NCI-H187 (cell line): ENCODE results near the gene CLNS1A.
"Not testable (repeated sequence)": the region's sequence is repeated elsewhere in the genome, so short reads cannot be mapped to it uniquely, and the experiment has no call there.

Source experiments
- DNase-seq, 2 experiments: peaks; one replicate each; lab custom pipeline; 2025; lab: John Stamatoyannopoulos, UW

The CLNS1A gene

DNA sequence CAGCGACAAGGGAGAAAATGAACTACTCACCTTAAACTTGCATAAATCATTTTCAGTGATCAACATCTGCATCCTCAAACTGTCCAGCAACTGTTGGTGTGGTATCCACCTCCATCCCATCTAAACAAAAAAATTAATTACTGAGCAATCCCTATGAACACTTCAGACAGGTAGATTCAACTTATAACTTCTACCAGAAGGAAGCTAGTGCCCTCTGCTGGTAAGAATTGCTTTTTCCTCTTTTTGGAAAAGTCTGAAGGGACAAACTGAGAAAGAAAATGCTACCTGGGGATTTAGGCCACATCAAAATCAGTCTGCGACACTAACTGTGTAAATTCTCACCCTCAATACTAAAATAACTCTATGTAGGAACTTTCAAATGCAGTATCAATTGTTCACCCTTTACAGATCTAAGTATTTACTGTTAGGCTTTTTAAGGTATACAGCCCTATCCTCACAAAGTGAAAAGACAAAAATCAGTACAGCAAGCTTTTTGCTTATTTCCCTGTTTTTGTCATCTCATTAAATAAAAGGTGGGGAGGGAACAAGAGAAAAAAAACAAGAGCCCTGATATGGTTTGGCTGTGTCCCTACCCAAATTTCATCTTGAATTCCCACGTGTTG lies 17.9 kb downstream of the CLNS1A start:
- no peak for DNase-seq

DNA sequence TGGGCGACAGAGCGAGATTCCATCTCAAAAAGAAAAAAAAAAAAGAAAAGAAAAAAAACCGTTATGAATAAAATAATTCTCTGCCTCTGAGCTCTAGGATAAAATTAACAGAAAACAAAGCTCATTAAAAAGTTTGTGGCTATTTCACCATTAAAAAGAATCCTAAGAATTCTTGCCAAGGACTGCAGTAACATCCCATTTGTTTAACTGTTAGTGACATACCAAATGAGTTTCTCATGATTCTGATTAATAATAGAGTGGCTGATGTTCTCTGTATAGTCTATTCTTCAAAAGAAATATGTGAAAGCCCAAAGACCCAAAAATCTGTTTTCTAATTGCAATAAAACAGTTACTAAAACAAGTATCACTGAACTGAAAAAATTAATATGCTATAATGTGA lies 19.7 kb downstream of the CLNS1A start:
- no peak for DNase-seq

DNA sequence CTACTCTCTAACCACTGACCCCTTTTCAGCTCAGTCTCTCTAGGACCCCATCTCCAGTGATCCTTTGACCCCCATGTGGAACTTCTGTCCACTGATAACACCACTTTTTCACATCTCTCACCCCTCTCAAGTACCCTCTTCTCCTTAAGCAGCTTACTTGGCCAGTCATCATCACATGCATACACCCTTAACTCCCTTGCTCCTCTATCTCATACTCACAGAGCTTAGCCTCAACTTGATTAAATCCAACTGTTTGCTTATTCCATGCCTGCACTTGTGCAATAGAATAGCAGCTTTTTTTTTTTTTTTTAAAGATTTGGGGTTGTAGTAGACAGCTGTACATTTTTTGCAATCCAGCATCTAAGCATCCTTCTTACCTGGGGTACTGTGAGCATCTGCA lies 25.7 kb downstream of the CLNS1A start:
- DNase-seq, result no peak

DNA sequence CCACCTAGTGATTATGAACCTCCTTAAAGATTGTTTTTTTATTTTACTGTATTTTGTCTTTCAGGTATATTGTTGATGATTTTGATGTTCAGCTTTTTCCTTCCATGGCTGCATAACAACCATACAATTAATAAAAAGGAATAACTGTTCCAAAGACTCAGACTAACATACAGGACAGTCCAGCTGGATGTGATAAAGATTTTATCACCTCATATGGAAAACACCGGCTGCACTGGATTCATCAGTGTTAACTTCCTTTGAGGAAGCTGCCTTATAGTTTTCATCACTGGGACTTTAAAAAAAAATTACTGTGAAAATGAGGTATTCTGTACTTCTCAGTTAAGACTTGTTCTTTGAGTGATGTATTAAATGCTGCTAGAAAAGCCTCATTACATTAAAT lies 28.4 kb downstream of the CLNS1A start:
- DNase-seq, result no peak

DNA sequence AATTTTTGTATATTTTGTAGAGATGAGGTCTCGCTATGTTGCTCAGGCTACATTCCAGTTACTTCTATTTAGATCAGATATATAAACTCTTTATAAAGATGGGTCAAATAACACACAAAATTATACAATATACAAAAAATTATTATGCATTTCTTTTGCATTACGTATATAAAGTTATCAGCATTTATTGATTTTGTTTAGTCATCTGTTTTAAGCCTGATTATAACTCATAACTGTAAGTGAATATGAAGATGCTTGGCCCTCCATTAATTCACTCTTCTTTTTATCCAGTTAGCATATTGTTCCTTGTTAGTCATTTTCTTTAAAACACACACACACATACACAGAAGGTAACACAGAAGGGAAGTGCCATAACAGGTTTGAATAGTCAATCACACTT lies 33.3 kb downstream of the CLNS1A start:
- DNase-seq, result no peak

DNA sequence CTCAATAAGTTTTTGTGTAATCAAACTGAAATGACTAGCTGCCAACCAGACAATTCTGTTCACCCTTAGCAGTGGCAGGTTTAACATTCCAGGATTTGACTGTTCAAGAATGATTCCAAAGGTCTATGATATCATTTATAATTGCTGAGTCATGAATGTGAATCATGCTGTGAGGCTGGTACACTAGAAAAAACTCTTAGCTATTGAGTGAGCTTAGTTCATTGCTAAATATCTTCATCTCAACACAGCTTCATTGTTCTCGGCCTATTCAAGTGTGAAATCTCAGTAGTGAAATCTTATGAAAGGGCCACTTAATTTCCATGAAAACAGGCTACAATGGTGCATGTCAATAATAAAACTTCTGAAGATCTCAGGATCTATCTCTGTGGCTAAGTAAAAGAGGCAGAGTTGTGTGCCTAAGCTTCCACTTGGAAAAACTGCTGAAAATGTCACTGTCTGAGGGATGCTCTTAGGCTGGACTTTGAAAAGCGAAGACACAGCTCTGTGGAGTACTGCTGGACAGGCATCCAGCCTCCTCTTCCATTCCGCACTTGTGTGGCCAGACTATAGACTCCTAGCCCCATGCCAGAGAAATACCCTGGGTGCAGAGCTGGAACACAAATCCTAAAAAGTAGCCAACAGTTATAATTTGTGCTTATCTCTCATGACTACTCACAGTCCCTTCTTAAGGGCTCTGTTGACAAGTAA lies 35.1 kb downstream of the CLNS1A start:
- no peak for DNase-seq

DNA sequence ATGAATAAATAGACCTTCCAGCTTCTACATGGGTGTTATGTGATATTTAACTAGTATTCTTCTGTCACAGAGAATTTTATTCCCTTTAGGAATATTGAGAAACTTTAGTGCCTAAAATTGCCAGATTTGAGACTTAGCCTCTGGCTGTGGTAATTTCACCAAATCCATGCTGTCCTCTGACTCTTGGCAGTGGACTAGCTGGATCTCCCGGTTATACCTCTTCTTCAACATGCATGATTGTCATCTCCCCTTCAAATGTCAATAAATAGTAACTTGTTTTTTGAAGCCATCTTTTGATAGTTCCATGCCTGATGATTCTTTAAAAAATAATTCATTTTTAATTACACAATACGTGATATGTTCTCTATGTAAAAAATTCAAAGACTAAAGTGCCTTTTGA lies 39.4 kb downstream of the CLNS1A start:
- no peak for DNase-seq

DNA sequence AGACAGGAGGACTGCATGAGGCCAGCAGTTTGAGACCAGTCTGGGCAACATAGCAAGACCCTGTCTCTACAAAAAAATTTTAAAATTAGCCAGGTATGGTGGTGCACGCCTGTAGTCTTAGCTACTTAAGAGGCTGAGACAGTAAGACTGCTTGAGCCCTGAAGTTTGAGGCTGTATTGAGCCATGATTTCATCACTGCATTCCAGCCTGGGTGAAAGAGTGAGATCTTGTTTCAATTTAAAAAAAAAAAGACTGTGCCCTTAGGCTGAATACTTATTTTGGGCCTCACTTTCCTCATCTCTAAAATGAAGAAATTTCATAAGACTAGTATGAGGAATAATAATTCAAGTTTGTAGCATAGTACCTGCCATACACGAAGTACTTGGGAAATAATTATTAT lies 41.0 kb downstream of the CLNS1A start:
- no peak for DNase-seq

DNA sequence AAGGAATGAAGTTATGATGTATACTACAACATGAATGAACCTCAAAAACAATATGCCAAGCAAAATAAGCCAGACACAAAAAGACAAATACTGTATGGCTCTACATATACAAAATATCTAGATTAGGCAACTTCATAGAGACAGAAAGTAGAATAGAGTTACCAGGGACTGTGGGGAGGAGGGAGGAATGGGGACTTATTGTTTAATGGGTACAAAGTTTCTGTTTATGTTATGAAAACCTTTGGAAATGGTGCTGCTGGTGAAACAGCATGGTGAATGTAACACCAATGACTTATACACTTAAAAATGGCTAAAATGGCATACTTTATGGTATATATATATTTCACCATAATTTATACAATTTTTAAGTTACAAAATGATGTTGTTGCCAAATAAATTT lies 43.7 kb downstream of the CLNS1A start:
- DNase-seq, result no peak

DNA sequence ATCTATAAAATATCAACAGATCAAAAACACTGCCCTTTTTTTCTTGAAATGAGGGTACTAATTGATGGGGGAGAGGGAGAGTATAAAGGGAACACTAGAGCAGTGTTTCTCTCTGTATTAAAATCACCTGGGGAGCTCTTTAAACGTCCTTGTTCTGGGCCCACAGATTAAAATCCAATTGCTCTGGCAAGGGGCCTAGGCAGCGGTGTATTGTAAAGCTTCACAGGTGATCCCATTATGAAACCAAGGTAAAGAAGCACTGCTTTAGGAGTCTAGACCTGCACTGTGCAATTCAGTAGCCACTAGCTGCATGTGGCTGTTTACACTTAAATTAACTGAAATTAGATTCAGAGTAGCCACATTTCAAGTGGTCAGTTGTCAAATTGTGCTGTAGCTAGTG lies 44.9 kb downstream of the CLNS1A start:
- no peak for DNase-seq

DNA sequence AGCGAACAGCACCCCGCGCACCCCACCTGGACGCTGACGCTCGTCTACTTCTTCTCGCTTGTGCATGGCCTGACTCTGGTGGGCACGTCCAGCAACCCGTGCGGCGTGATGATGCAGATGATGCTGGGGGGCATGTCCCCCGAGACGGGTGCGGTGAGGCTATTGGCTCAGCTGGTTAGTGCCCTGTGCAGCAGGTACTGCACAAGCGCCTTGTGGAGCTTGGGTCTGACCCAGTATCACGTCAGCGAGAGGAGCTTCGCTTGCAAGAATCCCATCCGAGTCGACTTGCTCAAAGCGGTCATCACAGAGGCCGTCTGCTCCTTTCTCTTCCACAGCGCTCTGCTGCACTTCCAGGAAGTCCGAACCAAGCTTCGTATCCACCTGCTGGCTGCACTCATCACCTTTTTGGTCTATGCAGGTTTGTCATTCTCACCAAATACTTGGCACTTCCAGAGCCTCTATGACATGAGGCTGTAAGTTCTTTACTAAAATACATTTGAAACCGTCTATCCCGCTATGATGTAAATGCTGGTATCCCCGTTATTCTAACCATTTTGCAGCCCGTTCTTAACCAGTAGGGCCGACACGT lies 47.3 kb downstream of the CLNS1A start:
- peak in 1 of 2 experiments; percentile 30 for DNase-seq

DNA sequence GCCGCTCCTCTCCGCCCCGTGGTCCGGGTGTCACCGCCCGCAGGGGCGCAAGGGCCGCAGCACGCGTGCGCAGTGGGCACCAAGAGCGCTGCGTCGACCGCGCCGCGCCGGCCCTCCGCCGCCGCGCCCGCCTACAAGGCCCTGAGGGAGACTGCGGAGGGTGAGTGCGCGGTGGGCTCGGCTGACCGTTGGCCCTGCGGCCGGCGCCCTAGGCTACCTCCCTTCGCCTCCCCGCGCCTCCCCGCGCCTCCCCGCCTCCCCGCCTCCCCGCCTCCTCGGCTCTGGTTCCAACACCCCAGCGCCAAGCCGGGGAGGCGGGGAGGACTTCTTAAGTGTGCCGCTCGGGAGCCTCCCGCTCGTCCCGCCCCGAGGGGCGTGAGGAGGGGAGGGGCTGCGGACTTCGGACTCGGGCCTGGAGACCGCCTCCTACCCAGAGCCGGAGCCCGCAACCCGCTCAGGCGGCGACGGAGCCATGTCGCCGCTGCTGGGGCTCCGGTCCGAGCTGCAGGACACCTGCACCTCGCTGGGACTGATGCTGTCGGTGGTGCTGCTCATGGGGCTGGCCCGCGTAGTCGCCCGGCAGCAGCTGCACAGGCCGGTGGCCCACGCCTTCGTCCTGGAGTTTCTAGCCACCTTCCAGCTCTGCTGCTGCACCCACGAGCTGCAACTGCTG lies 47.9 kb downstream of the CLNS1A start, which contains the start of gene AQP11:
Gene AQP11, plus strand, starts transcription at position 433 of the 673 bp plus-strand sequence. Its CDS starts 40 bp downstream, at position 473.
- peak; percentile 70 for DNase-seq

DNA sequence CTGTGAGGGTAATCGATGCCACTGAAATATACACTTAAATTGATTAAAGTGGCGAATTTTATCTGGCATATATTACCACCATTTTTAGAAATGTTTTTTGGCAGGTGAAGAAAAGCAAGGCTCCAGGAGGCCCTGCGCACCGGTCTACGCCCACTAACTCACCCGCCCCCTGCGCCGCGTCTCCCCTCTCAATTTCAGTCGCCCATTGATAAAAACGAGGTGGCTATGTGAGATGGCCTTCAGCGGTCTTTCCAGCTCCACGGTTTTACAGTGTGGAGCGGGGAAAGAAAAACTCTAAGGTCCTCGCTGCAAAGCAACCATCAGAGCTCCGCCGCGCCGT lies 48.4 kb downstream of the CLNS1A start:
- peak in 1 of 2 experiments; percentile 70 for DNase-seq

DNA sequence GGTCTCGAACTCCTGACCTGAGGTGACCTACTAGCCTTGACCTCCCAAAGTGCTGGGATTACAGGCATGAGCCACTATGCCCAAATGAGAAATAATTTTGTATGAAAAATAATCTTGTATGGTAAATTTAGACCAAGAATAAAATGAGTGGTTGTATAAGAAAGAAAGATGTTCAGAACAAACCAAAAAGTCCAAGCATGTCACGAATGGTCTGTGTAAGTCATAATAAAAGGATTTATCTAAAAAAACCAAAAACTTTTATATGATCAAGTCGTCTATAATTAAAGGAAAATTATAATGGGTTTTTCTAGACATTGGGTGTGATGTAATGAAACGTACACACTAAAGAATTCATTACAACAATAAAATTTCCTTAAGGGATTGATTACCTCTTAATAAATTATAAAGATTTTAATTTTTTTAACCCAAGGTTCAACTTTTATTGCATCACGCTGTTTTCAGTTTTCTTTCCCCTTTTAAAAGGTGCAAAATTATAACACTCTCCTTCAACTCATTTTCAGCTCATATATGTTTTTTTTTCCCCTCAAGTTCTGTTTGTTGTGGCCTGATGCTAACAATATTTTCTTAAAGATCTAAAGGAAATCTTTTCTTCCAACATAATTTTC lies 56.8 kb downstream of the CLNS1A start:
- DNase-seq, result no peak

DNA sequence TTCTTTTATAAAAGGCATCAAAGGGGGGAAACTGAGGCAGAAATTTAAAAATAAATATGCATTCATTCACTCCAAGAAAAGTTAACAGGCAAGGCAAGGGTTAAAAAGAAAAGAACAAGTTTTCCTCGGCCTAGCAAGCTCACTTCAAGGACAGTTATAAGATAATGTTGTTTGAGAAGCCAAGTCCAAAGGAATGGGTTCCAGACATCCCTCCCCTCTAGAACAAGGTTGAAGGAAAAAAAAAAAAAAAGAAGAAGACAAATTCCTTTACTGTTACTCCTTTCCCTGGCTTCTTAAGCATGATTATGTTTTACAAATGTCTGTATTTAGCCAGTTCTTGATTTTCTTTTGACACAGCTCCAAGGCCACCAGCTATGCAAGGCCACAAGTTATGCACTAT lies 62.2 kb downstream of the CLNS1A start:
- not testable (repeated sequence) for DNase-seq

DNA sequence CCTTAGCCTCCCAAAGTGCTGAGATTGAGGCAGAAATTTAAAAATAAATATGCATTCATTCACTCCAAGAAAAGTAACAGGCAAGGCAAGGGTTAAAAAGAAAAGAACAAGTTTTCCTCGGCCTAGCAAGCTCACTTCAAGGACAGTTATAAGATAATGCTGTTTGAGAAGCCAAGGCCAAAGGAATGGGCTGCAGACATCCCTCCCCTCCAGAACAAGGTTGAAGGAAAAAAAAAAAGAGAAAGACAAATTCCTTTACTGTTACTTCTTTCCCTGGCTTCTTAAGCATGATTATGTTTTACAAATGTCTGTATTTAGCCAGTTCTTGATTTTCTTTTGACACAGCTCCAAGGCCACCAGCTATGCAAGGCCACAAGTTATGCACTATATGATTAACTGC lies 66.7 kb downstream of the CLNS1A start:
- not testable (repeated sequence) for DNase-seq

DNA sequence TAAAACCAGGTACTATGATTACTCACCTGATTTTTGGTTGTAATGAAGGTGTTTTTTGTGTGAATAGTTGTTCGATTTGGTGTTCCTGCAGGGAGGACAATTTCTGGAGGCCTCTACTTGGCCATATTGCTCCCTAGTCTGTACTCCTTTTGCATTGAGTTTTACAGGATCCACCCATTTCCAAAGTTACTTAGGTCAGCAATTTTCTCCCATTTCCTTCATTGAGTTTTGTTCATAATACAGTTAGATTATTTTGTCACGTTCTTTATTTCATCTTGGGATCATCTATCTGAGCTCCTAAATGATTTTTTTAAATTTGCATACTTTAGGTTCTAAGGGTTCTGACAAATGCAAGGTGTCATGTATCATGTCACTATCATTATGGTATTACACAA lies 67.9 kb downstream of the CLNS1A start:
- DNase-seq, result no peak

DNA sequence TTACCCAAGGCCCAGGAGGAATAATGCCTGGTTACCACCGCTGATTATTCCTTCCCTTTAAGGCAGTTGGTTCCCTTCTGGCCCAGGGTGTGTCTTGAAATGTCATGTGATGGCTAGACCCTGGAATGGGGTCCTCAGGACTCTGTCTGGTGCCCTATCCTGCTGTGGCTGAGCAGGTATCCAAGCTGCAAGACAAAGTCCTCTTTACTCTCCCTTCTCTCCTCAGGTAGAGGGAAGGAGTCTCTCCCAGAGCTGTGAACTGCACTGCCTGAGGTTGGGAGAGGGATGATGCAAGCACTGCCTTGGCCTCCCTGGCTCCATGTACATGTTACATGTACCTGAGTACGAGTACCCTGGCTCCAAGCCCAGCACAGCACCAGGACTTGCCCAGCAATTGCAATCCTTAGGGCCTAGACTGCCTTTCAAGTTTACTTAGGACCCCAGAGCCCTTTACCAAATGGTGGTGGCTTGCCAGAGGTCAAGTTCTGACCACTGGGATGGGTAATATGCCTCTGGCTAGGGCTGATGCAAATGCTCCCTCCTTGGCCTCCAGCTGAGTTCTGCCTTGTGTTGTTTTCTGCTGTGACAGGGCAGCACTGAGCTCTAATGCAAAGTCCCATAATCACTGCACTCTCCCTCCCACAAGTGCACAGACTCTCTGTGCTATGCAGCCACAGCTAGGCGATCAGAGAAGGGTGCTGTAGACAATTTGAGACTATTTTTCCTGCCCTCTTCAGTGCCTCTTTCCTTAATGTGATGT lies 68.5 kb downstream of the CLNS1A start:
- DNase-seq, result no peak

DNA sequence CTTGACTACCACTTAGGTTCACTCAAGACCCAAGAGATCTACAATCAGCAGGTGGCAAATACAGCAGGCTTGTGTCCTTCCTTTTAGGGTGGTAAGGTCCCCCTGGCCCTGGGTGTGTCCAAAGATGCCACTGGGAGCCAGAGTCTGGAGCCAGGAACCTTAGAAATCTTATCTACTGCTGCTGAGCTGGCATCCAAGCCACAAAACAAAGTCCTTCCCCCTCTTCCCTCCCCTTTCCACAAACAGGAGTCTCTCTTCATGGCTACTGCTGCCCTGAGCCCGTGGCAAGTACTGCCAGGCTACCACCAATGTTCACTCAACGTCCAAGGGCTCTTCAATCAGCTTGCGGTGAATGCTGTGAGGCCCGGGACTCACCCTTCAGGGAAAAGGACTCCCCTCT lies 69.3 kb downstream of the CLNS1A start:
- DNase-seq, result no peak
